ENCODE data around the gene IVL.

The IVL gene, protein sequence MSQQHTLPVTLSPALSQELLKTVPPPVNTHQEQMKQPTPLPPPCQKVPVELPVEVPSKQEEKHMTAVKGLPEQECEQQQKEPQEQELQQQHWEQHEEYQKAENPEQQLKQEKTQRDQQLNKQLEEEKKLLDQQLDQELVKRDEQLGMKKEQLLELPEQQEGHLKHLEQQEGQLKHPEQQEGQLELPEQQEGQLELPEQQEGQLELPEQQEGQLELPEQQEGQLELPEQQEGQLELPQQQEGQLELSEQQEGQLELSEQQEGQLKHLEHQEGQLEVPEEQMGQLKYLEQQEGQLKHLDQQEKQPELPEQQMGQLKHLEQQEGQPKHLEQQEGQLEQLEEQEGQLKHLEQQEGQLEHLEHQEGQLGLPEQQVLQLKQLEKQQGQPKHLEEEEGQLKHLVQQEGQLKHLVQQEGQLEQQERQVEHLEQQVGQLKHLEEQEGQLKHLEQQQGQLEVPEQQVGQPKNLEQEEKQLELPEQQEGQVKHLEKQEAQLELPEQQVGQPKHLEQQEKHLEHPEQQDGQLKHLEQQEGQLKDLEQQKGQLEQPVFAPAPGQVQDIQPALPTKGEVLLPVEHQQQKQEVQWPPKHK

DNA sequence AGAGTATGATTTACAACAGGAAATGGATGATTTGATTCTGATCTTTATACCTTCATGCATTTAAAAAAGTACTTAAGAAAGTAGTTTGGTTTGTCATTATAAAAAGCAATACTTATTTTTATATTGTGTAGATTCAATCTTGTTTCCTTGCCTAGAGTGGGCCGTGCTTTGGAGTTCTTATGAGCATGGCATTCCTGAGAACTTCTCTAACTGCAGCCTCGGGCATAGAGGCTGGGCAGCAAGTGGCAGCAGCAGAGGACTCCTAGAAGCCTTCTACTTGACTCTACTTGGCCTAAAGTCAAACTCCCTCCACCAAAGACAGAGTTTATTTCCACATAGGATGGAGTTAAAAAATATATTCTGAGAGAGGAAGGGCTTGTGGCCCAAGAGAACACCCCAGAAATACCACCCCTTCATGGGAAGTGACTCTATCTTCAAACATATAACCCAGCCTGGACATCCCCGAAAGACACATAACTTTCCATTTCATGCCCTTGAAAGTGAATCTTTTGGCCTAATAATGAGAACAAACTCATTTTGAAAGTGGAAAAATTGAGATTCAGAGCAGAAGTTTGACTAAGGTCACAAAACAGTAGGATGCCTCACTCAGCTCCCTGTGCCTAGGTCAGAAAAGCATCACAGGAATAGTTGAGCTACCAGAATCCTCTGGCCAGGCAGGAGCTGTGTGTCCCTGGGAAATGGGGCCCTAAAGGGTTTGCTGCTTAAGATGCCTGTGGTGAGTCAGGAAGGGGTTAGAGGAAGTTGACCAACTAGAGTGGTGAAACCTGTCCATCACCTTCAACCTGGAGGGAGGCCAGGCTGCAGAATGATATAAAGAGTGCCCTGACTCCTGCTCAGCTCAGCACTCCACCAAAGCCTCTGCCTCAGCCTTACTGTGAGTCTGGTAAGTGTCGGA, at the start of gene IVL:
Gene IVL (plus strand): TSS at position 861 of the 916 bp plus-strand sequence. CDS start 1,252 bp downstream, outside the sequence.
- Histone ChIP-seq H2AFZ (ENCODE audit: low read depth, low read length, severe bottlenecking) (no peak within 1 kb of the TSS), H3F3A (ENCODE audit: insufficient read depth) (no peaks in the 10 kb centered on the region), H3K79me2 (ENCODE audit: insufficient read depth, low read length) (no peaks in the 10 kb centered on the region), H3K9me2 (replicated peaks; ENCODE audit: insufficient read depth, low read length) (no peaks in the 10 kb centered on the region), H3K4me3 (ENCODE audit: insufficient read depth, low read length, poor library complexity, severe bottlenecking) (no peak within 1 kb of the TSS), H3K9ac (ENCODE audit: low read length) (no peak within 1 kb of the TSS), H3K4me2 (ENCODE audit: low read depth, low read length, poor library complexity, severe bottlenecking) (no peak within 1 kb of the TSS), H3K36me3 (ENCODE audit: low read length) (no peaks in the 10 kb centered on the region), H3K27me3 (ENCODE audit: low read length) (no peaks in the 10 kb centered on the region), H3K9me3 (ENCODE audit: insufficient read depth, low read length) (no peaks in the 10 kb centered on the region), H3K27ac (ENCODE audit: low read depth, low read length) (no peak within 1 kb of the TSS), H4K20me1 (ENCODE audit: low read depth, low read length) (no peaks in the 10 kb centered on the region)
- TF ChIP-seq EZH2phosphoT487 (conservative IDR thresholded peaks at IDR 0.05; ENCODE audit: low read length): no peak
- TF ChIP-seq, protein P1, sequence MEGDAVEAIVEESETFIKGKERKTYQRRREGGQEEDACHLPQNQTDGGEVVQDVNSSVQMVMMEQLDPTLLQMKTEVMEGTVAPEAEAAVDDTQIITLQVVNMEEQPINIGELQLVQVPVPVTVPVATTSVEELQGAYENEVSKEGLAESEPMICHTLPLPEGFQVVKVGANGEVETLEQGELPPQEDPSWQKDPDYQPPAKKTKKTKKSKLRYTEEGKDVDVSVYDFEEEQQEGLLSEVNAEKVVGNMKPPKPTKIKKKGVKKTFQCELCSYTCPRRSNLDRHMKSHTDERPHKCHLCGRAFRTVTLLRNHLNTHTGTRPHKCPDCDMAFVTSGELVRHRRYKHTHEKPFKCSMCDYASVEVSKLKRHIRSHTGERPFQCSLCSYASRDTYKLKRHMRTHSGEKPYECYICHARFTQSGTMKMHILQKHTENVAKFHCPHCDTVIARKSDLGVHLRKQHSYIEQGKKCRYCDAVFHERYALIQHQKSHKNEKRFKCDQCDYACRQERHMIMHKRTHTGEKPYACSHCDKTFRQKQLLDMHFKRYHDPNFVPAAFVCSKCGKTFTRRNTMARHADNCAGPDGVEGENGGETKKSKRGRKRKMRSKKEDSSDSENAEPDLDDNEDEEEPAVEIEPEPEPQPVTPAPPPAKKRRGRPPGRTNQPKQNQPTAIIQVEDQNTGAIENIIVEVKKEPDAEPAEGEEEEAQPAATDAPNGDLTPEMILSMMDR (IDR thresholded peaks at IDR 0.05; ENCODE audit: insufficient read depth, low read length, poor library complexity, severe bottlenecking): no peak

DNA sequence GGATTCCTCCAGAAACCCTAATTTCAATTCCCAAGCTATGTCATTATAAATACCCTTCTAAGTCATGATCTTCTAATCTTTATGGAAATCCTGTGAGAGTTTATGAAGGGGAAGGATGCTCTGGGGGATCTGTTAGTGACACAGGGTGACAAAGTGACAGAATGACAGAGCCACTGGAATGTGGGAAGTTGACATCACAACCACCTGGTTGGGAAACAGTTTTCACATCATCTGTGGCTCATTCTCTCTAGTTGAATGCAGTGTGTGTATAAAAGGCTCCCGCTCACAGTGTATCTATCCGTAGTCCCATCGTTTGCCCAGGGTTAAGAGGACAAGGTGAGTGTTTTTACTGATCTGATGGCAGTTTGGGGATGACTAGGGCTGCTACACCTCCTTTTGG, 48.6 kb upstream of the IVL start, which contains the start of gene LCE7A:
Gene LCE7A (plus strand): TSS at position 301 of the 400 bp plus-strand sequence. CDS start 702 bp downstream, outside the sequence.
- no peak within 1 kb of the TSS for H3K9ac ChIP-seq (ENCODE audit: low read length)
- H4K20me1 ChIP-seq (ENCODE audit: low read depth, low read length): no peaks in the 10 kb centered on the region
- no peaks in the 10 kb centered on the region for H3K9me3 ChIP-seq (ENCODE audit: insufficient read depth, low read length)
- TF ChIP-seq EZH2phosphoT487 (conservative IDR thresholded peaks at IDR 0.05; ENCODE audit: low read length): no peak
- TF ChIP-seq, protein P1 (IDR thresholded peaks at IDR 0.05; ENCODE audit: insufficient read depth, low read length, poor library complexity, severe bottlenecking): no peak
- H3F3A ChIP-seq (ENCODE audit: insufficient read depth): no peaks in the 10 kb centered on the region
- H3K9me2 ChIP-seq (replicated peaks; ENCODE audit: insufficient read depth, low read length): no peaks in the 10 kb centered on the region
- no peaks in the 10 kb centered on the region for H3K36me3 ChIP-seq (ENCODE audit: low read length)
- H3K27me3 ChIP-seq (ENCODE audit: low read length): no peaks in the 10 kb centered on the region
- H3K4me2 ChIP-seq (ENCODE audit: low read depth, low read length, poor library complexity, severe bottlenecking): no peak within 1 kb of the TSS
- no peaks in the 10 kb centered on the region for H3K79me2 ChIP-seq (ENCODE audit: insufficient read depth, low read length)
- H2AFZ ChIP-seq (ENCODE audit: low read depth, low read length, severe bottlenecking): no peak within 1 kb of the TSS
- H3K27ac ChIP-seq (ENCODE audit: low read depth, low read length): no peak within 1 kb of the TSS
- H3K4me3 ChIP-seq (ENCODE audit: insufficient read depth, low read length, poor library complexity, severe bottlenecking): no peak within 1 kb of the TSS

DNA sequence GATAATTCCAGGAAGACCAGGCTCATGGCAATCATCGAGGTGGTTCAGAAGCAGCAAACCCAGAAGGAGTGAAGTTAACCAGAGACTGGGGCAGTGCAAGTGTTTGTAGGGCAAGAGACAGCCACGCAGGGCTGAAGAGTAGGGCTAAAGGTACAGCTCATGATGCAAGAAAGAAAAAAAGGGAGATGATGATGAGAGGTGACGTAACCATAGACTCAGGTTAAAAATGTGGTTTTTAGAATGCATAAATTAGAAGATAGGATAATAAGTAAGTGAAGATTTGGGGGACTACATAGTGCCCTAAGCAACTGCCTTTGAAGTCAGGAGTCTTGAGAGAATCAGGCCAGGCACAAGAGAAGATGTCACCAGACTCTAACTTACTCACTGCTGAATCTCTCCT, 48.2 kb upstream of the IVL start:
- TF ChIP-seq, protein P1 (IDR thresholded peaks at IDR 0.05; ENCODE audit: insufficient read depth, low read length, poor library complexity, severe bottlenecking): no peak
- TF ChIP-seq EZH2phosphoT487 (conservative IDR thresholded peaks at IDR 0.05; ENCODE audit: low read length): no peak
- no peak overlapping the region for H3K9ac ChIP-seq (ENCODE audit: low read length)
- no peaks in the 10 kb centered on the region for H3K36me3 ChIP-seq (ENCODE audit: low read length)
- H3K79me2 ChIP-seq (ENCODE audit: insufficient read depth, low read length): no peaks in the 10 kb centered on the region
- H3K9me2 ChIP-seq (replicated peaks; ENCODE audit: insufficient read depth, low read length): no peaks in the 10 kb centered on the region
- H4K20me1 ChIP-seq (ENCODE audit: low read depth, low read length): no peaks in the 10 kb centered on the region
- no peak overlapping the region for H2AFZ ChIP-seq (ENCODE audit: low read depth, low read length, severe bottlenecking)
- H3K4me2 ChIP-seq (ENCODE audit: low read depth, low read length, poor library complexity, severe bottlenecking): no peak overlapping the region
- no peaks in the 10 kb centered on the region for H3F3A ChIP-seq (ENCODE audit: insufficient read depth)
- no peak overlapping the region for H3K27ac ChIP-seq (ENCODE audit: low read depth, low read length)
- no peak overlapping the region for H3K4me3 ChIP-seq (ENCODE audit: insufficient read depth, low read length, poor library complexity, severe bottlenecking)
- no peaks in the 10 kb centered on the region for H3K9me3 ChIP-seq (ENCODE audit: insufficient read depth, low read length)
- no peaks in the 10 kb centered on the region for H3K27me3 ChIP-seq (ENCODE audit: low read length)

Measured in SU-DHL-6 (cell line).